Measurements from ENCODE around the gene UBASH3A. TPM values are rescaled to one million over a fixed set of nuclear protein-coding genes. Genes with fewer than 3 reads are reported as not detected.

UBASH3A gene
- total and polyA plus RNA-seq, 2 donors (not counting 1 experiment from before 2014, with no cell fraction given), result not detected

DNA sequence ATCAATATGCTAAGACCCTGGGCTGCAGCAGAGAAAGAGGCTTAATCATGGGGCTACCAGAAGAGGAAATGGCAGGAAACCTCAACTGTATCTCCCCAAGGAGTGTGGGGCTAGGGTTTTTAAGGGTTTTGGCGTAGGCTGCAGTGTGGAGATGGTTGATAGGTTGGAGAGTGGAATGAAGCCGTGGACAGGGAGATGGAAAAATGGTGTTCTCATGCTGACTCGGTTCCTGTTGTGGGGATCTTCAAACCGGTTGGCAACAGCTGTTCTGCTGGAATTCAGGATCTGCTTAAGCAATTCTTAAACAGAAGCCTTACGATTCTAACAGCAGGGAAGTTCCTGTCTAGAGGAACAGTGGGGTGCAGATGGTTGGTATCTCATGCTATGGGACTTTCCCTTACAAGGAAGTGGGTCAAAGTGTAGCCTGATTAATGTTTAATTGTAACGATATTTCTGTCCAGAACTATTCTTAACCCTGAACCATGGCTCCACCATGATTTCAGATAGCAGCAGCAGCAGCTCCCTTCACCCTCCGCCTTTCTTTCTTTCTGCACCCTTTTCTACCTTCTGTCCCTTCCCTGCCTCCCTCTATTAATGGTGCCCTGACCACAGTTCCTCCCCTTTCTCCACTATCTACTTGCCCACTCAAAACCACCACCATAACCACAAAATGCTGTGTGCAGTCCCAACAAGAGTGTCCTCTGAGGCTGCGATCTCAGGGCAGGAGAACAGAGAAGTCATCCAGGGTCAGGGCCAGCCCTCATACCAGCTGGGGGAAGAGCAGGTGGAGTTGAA is 61.5 kb downstream of the UBASH3A start:
- H3K9me3 ChIP-seq (ENCODE audit: control insufficient read depth, insufficient read depth, low read depth, low read length), result no peaks in the 10 kb centered on the region
- H3K79me2 ChIP-seq (ENCODE audit: control insufficient read depth, insufficient read depth, low read length), result no peaks in the 10 kb centered on the region
- H3K4me2 ChIP-seq (ENCODE audit: extremely low read depth, insufficient read depth, low read length), result no peak overlapping the region
- no peaks in the 10 kb centered on the region for H4K20me1 ChIP-seq (ENCODE audit: control insufficient read depth, extremely low read depth, insufficient read depth, low read length)
- H3K27me3 ChIP-seq (ENCODE audit: control insufficient read depth, insufficient read depth, low read length), result no peaks in the 10 kb centered on the region
- H3K4me3 ChIP-seq (replicated peaks in 1 of 4; ENCODE audit: control extremely low read depth in 1 of 4, insufficient read depth in 1 of 4, low read depth in 3 of 4, low read length in 4 of 4), result no peak overlapping the region
- peak in 1 of 2 donors; percentile 6 for DNase-seq (ENCODE audit: low read depth in 2 of 2)
- no peak overlapping the region for H2AFZ ChIP-seq (ENCODE audit: low read length)
- H3K36me3 ChIP-seq (ENCODE audit: control insufficient read depth, insufficient read depth, low read length), result no peaks in the 10 kb centered on the region
- no peak overlapping the region for H3K27ac ChIP-seq (ENCODE audit: insufficient read depth, low read length)
- TF ChIP-seq, protein P1, sequence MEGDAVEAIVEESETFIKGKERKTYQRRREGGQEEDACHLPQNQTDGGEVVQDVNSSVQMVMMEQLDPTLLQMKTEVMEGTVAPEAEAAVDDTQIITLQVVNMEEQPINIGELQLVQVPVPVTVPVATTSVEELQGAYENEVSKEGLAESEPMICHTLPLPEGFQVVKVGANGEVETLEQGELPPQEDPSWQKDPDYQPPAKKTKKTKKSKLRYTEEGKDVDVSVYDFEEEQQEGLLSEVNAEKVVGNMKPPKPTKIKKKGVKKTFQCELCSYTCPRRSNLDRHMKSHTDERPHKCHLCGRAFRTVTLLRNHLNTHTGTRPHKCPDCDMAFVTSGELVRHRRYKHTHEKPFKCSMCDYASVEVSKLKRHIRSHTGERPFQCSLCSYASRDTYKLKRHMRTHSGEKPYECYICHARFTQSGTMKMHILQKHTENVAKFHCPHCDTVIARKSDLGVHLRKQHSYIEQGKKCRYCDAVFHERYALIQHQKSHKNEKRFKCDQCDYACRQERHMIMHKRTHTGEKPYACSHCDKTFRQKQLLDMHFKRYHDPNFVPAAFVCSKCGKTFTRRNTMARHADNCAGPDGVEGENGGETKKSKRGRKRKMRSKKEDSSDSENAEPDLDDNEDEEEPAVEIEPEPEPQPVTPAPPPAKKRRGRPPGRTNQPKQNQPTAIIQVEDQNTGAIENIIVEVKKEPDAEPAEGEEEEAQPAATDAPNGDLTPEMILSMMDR (conservative IDR thresholded peaks at IDR 0.05 in 1 of 2, IDR thresholded peaks at IDR 0.05 in 1 of 2; ENCODE audit: low read depth in 1 of 2, low read length in 2 of 2), result no peak
- TF ChIP-seq EZH2 (IDR thresholded peaks at IDR 0.05; ENCODE audit: low read length, missing control alignments), result no peak
- H3K4me1 ChIP-seq (ENCODE audit: control insufficient read depth, extremely low read depth, insufficient read depth, low read length), result no peaks in the 10 kb centered on the region
- H3K9ac ChIP-seq (ENCODE audit: insufficient read depth, low read length), result no peak overlapping the region

GRCh38 chr21:42465803-42466127 is 62.1 kb downstream of the UBASH3A start:
- Histone ChIP-seq H3K9me3 (ENCODE audit: control insufficient read depth, insufficient read depth, low read depth, low read length) (no peaks in the 10 kb centered on the region), H3K4me2 (ENCODE audit: extremely low read depth, insufficient read depth, low read length) (no peak overlapping the region), H3K4me3 (replicated peaks in 1 of 4; ENCODE audit: control extremely low read depth in 1 of 4, insufficient read depth in 1 of 4, low read depth in 3 of 4, low read length in 4 of 4) (no peak overlapping the region), H3K79me2 (ENCODE audit: control insufficient read depth, insufficient read depth, low read length) (no peaks in the 10 kb centered on the region), H3K4me1 (ENCODE audit: control insufficient read depth, extremely low read depth, insufficient read depth, low read length) (no peaks in the 10 kb centered on the region), H3K27me3 (ENCODE audit: control insufficient read depth, insufficient read depth, low read length) (no peaks in the 10 kb centered on the region), H3K36me3 (ENCODE audit: control insufficient read depth, insufficient read depth, low read length) (no peaks in the 10 kb centered on the region), H3K9ac (ENCODE audit: insufficient read depth, low read length) (no peak overlapping the region), H4K20me1 (ENCODE audit: control insufficient read depth, extremely low read depth, insufficient read depth, low read length) (no peaks in the 10 kb centered on the region), H2AFZ (ENCODE audit: low read length) (no peak overlapping the region), H3K27ac (ENCODE audit: insufficient read depth, low read length) (no peak overlapping the region)
- TF ChIP-seq, protein P1 (conservative IDR thresholded peaks at IDR 0.05 in 1 of 2, IDR thresholded peaks at IDR 0.05 in 1 of 2; ENCODE audit: low read depth in 1 of 2, low read length in 2 of 2), result no peak
- no peak for TF ChIP-seq EZH2 (IDR thresholded peaks at IDR 0.05; ENCODE audit: low read length, missing control alignments)
- no peak for DNase-seq (ENCODE audit: low read depth in 2 of 2)

- no peak overlapping the region for H3K9ac ChIP-seq (ENCODE audit: insufficient read depth, low read length)
- no peaks in the 10 kb centered on the region for H3K9me3 ChIP-seq (ENCODE audit: control insufficient read depth, insufficient read depth, low read depth, low read length)
- H4K20me1 ChIP-seq (ENCODE audit: control insufficient read depth, extremely low read depth, insufficient read depth, low read length), result no peaks in the 10 kb centered on the region
- no peak for DNase-seq (ENCODE audit: low read depth in 2 of 2)
- no peak overlapping the region for H3K4me3 ChIP-seq (replicated peaks in 1 of 4; ENCODE audit: control extremely low read depth in 1 of 4, insufficient read depth in 1 of 4, low read depth in 3 of 4, low read length in 4 of 4)
- H3K4me1 ChIP-seq (ENCODE audit: control insufficient read depth, extremely low read depth, insufficient read depth, low read length), result no peaks in the 10 kb centered on the region
- TF ChIP-seq EZH2 (IDR thresholded peaks at IDR 0.05; ENCODE audit: low read length, missing control alignments), result no peak
- TF ChIP-seq, protein P1 (conservative IDR thresholded peaks at IDR 0.05 in 1 of 2, IDR thresholded peaks at IDR 0.05 in 1 of 2; ENCODE audit: low read depth in 1 of 2, low read length in 2 of 2), result no peak
- H3K79me2 ChIP-seq (ENCODE audit: control insufficient read depth, insufficient read depth, low read length), result no peaks in the 10 kb centered on the region
- no peaks in the 10 kb centered on the region for H3K27me3 ChIP-seq (ENCODE audit: control insufficient read depth, insufficient read depth, low read length)
- H3K27ac ChIP-seq (ENCODE audit: insufficient read depth, low read length), result no peak overlapping the region
- no peaks in the 10 kb centered on the region for H3K36me3 ChIP-seq (ENCODE audit: control insufficient read depth, insufficient read depth, low read length)
- no peak overlapping the region for H2AFZ ChIP-seq (ENCODE audit: low read length)
- no peak overlapping the region for H3K4me2 ChIP-seq (ENCODE audit: extremely low read depth, insufficient read depth, low read length)
Observed at GRCh38 chr21:42466700-42467099, 63.0 kb downstream of the UBASH3A start.
